Hindlimb muscle (tissue), 1 donor: ENCODE data around the gene SLC37A3. TPM values are rescaled to one million over a fixed set of nuclear protein-coding genes. Genes with fewer than 3 reads are reported as not detected.
"Not testable (repeated sequence)": the region's sequence is repeated elsewhere in the genome, so short reads cannot be mapped to it uniquely, and the experiment has no call there.

ENCODE experiments used
- DNase-seq: peaks from one replicate; pipeline ENCODE4 v3.0.0-alpha.2; 2013
- polyA plus RNA-seq: library from polyadenylated mRNA; unstranded; fragments of 120-200 nt; gene quantifications from one replicate; pipeline ENCODE4 v1.2.1, GENCODE V29; 2013; ENCODE audit not compliant: insufficient read length

Gene SLC37A3
- polyA plus RNA-seq, 1 donor, result 27.5 TPM

GRCh38 chr7:140342727-140343514, 55.4 kb downstream of the SLC37A3 start:
- peak; percentile 39 for DNase-seq

GRCh38 chr7:140338959-140339358, 59.4 kb downstream of the SLC37A3 start:
- DNase-seq, result not testable (repeated sequence)

GRCh38 chr7:140334341-140335057, 63.8 kb downstream of the SLC37A3 start:
- DNase-seq, result no peak

- no peak for DNase-seq
These were observed 64.6 kb downstream of the SLC37A3 start for GRCh38 chr7:140333686-140334085.

- no peak for DNase-seq
These were observed 65.1 kb downstream of the SLC37A3 start for GRCh38 chr7:140333223-140333622.

GRCh38 chr7:140330595-140330994, 67.7 kb downstream of the SLC37A3 start:
- no peak for DNase-seq

- no peak for DNase-seq
These were observed 68.2 kb downstream of the SLC37A3 start for GRCh38 chr7:140330128-140330527.

- DNase-seq, result no peak
These were observed 71.1 kb downstream of the SLC37A3 start for GRCh38 chr7:140327261-140327661.

- DNase-seq, result peak; percentile 76
These were observed 72.0 kb downstream of the SLC37A3 start for GRCh38 chr7:140326116-140326928.

GRCh38 chr7:140325600-140325999, 72.7 kb downstream of the SLC37A3 start:
- no peak for DNase-seq

GRCh38 chr7:140324714-140325113, 73.6 kb downstream of the SLC37A3 start:
- DNase-seq, result no peak

GRCh38 chr7:140322759-140323158, 75.6 kb downstream of the SLC37A3 start:
- DNase-seq, result no peak

GRCh38 chr7:140320078-140320477, 78.3 kb downstream of the SLC37A3 start:
- DNase-seq, result not testable (repeated sequence)

- DNase-seq, result no peak
These were observed 80.3 kb downstream of the SLC37A3 start for GRCh38 chr7:140317999-140318398.

GRCh38 chr7:140317597-140317996, 80.7 kb downstream of the SLC37A3 start:
- DNase-seq, result no peak

GRCh38 chr7:140316165-140316661, 82.1 kb downstream of the SLC37A3 start:
- DNase-seq, result peak; percentile 13

GRCh38 chr7:140315498-140316164, 82.7 kb downstream of the SLC37A3 start:
- no peak for DNase-seq

- no peak for DNase-seq
These were observed 83.5 kb downstream of the SLC37A3 start for GRCh38 chr7:140314573-140315480.

- DNase-seq, result no peak
These were observed 86.0 kb downstream of the SLC37A3 start for GRCh38 chr7:140312141-140312846.

GRCh38 chr7:140311128-140311527, 87.2 kb downstream of the SLC37A3 start:
- not testable (repeated sequence) for DNase-seq
